ENCODE results near the gene GTSF1L.

The GTSF1L gene

GRCh38 chr20:43676368-43676767, 50.4 kb downstream of the GTSF1L start:
- in situ Hi-C loops (cut with HindIII; ENCODE audit: low sequenced_read_pairs), result no loop called here

Data from endothelial cell of hepatic sinusoid (primary cell).